GM18499 (cell line): Measurements from ENCODE around the gene RTP5.

Experiments used
- ATAC-seq: cut with Tn5 transposase; IDR thresholded peaks from one replicate; pipeline ENCODE4 v1.9.1; 2021; ENCODE audit warnings: moderate number of reproducible peaks; ENCODE audit not compliant: insufficient read depth, unreplicated experiment

RTP5 gene

GRCh38 chr2:241885946-241886643, 16.6 kb downstream of the RTP5 start:
- ATAC-seq = no peak

- no peak for ATAC-seq
These were observed 17.4 kb downstream of the RTP5 start for GRCh38 chr2:241886840-241887447.

- no peak for ATAC-seq
These were observed 18.4 kb downstream of the RTP5 start for GRCh38 chr2:241887806-241888522.

- ATAC-seq = no peak
These were observed 19.1 kb downstream of the RTP5 start for GRCh38 chr2:241888641-241889040.

- no peak for ATAC-seq
These were observed 21.2 kb downstream of the RTP5 start for GRCh38 chr2:241890524-241891235.

GRCh38 chr2:241891315-241891987, 21.9 kb downstream of the RTP5 start:
- ATAC-seq = no peak

- ATAC-seq = no peak
These were observed 22.4 kb downstream of the RTP5 start for GRCh38 chr2:241891988-241892298.

GRCh38 chr2:241892299-241893137, 23.0 kb downstream of the RTP5 start:
- ATAC-seq = no peak

GRCh38 chr2:241893265-241893664, 23.7 kb downstream of the RTP5 start:
- ATAC-seq = no peak

- no peak for ATAC-seq
These were observed 24.6 kb downstream of the RTP5 start for GRCh38 chr2:241894056-241894641.

GRCh38 chr2:241894681-241895426, 25.3 kb downstream of the RTP5 start:
- no peak for ATAC-seq

- ATAC-seq = no peak
These were observed 25.8 kb downstream of the RTP5 start for GRCh38 chr2:241895427-241895711.

GRCh38 chr2:241895712-241896641, 26.4 kb downstream of the RTP5 start:
- no peak for ATAC-seq

- ATAC-seq = no peak
These were observed 27.2 kb downstream of the RTP5 start for GRCh38 chr2:241896746-241897201.

- no peak for ATAC-seq
These were observed 27.8 kb downstream of the RTP5 start for GRCh38 chr2:241897231-241897916.

GRCh38 chr2:241898463-241899270, 29.1 kb downstream of the RTP5 start:
- no peak for ATAC-seq
